ENCODE measurements around the gene MAOB. TPM values are rescaled to one million over a fixed set of nuclear protein-coding genes. Genes with fewer than 3 reads are reported as not detected.

Gene MAOB
- total RNA-seq, 1 experiment from 2014 or later = 0.74 TPM

DNA sequence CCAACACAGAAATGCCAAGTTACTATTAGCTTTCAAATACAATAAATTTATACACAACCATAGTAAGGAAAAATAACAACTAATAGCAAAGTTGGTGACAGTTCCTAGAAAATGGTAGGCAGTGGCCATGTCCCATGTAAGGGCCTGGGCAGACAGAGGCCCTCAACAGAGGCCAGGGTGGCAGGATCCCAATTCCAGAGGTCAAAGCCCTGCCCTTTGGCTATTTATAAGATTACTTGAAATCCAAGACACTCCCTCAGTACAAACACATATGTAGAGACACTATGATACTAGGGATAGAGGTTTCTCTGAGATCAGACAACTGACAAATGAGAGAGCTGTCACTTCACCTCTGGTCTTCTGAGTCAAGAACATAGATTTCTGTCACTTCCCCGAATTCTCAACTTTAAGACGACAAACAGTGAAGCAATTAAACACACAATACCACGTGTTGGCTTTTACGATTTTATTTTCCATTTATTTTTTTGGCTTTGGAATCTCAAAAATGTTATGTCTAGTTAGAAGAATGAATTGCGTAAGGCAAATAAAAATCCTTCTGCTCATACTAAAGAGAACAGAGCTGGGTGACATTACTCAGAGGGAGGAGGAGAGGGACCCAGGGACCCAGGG, 16.3 kb upstream of the MAOB start (continued):
- no peak for TF ChIP-seq FOXK1 (CRISPR knock-in tag; IDR thresholded peaks at IDR 0.05)

GRCh38 chrX:43897290-43897689, 15.0 kb upstream of the MAOB start:
- POLR2A ChIA-PET = no interaction called here
- ATAC-seq = no peak
- no peak for DNase-seq (ENCODE audit: low spot score)
- TF ChIP-seq ESRRA (CRISPR knock-in tag; IDR thresholded peaks at IDR 0.05; ENCODE audit: borderline replicate concordance) (no peak), ZNF281 (CRISPR knock-in tag; IDR thresholded peaks at IDR 0.05) (no peak), ZMAT4 (CRISPR knock-in tag; IDR thresholded peaks at IDR 0.05) (no peak), GRHL2 (CRISPR knock-in tag; IDR thresholded peaks at IDR 0.05; ENCODE audit: insufficient replicate concordance, severe bottlenecking) (no peak), IRF2 (CRISPR knock-in tag; IDR thresholded peaks at IDR 0.05; ENCODE audit: borderline replicate concordance, low read depth) (no peak), NR2C2 (CRISPR knock-in tag; IDR thresholded peaks at IDR 0.05) (no peak), GABPB1 (CRISPR knock-in tag; IDR thresholded peaks at IDR 0.05) (no peak), NFYB (CRISPR knock-in tag; conservative IDR thresholded peaks at IDR 0.05; ENCODE audit: low read depth) (no peak), E2F4 (CRISPR knock-in tag; IDR thresholded peaks at IDR 0.05; ENCODE audit: borderline replicate concordance, low read depth) (no peak), SP1 (CRISPR knock-in tag; conservative IDR thresholded peaks at IDR 0.05) (no peak), NR1H2 (CRISPR knock-in tag; IDR thresholded peaks at IDR 0.05) (no peak), IRF1 (CRISPR knock-in tag; IDR thresholded peaks at IDR 0.05) (no peak), NR3C1 (CRISPR knock-in tag; conservative IDR thresholded peaks at IDR 0.05; ENCODE audit: low read depth) (no peak), OVOL2 (CRISPR knock-in tag; IDR thresholded peaks at IDR 0.05; ENCODE audit: borderline replicate concordance) (no peak), ZNF263 (CRISPR knock-in tag; IDR thresholded peaks at IDR 0.05; ENCODE audit: low read depth) (no peak)
- TF ChIP-seq, protein P1, sequence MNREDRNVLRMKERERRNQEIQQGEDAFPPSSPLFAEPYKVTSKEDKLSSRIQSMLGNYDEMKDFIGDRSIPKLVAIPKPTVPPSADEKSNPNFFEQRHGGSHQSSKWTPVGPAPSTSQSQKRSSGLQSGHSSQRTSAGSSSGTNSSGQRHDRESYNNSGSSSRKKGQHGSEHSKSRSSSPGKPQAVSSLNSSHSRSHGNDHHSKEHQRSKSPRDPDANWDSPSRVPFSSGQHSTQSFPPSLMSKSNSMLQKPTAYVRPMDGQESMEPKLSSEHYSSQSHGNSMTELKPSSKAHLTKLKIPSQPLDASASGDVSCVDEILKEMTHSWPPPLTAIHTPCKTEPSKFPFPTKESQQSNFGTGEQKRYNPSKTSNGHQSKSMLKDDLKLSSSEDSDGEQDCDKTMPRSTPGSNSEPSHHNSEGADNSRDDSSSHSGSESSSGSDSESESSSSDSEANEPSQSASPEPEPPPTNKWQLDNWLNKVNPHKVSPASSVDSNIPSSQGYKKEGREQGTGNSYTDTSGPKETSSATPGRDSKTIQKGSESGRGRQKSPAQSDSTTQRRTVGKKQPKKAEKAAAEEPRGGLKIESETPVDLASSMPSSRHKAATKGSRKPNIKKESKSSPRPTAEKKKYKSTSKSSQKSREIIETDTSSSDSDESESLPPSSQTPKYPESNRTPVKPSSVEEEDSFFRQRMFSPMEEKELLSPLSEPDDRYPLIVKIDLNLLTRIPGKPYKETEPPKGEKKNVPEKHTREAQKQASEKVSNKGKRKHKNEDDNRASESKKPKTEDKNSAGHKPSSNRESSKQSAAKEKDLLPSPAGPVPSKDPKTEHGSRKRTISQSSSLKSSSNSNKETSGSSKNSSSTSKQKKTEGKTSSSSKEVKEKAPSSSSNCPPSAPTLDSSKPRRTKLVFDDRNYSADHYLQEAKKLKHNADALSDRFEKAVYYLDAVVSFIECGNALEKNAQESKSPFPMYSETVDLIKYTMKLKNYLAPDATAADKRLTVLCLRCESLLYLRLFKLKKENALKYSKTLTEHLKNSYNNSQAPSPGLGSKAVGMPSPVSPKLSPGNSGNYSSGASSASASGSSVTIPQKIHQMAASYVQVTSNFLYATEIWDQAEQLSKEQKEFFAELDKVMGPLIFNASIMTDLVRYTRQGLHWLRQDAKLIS (CRISPR knock-in tag; IDR thresholded peaks at IDR 0.05; ENCODE audit: borderline replicate concordance) = no peak
- TF ChIP-seq, protein P2, sequence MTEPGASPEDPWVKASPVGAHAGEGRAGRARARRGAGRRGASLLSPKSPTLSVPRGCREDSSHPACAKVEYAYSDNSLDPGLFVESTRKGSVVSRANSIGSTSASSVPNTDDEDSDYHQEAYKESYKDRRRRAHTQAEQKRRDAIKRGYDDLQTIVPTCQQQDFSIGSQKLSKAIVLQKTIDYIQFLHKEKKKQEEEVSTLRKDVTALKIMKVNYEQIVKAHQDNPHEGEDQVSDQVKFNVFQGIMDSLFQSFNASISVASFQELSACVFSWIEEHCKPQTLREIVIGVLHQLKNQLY (CRISPR knock-in tag; IDR thresholded peaks at IDR 0.05) = no peak
- TF ChIP-seq, protein P3, sequence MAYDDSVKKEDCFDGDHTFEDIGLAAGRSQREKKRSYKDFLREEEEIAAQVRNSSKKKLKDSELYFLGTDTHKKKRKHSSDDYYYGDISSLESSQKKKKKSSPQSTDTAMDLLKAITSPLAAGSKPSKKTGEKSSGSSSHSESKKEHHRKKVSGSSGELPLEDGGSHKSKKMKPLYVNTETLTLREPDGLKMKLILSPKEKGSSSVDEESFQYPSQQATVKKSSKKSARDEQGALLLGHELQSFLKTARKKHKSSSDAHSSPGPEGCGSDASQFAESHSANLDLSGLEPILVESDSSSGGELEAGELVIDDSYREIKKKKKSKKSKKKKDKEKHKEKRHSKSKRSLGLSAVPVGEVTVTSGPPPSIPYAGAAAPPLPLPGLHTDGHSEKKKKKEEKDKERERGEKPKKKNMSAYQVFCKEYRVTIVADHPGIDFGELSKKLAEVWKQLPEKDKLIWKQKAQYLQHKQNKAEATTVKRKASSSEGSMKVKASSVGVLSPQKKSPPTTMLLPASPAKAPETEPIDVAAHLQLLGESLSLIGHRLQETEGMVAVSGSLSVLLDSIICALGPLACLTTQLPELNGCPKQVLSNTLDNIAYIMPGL (CRISPR knock-in tag; IDR thresholded peaks at IDR 0.05) = no peak
- no peaks in the 10 kb centered on the region for H3K27me3 Mint-ChIP-seq (ENCODE audit: low read depth)
- no peak overlapping the region for H3K27ac Mint-ChIP-seq
- H3K9me3 Mint-ChIP-seq = 0 out of 2 replicates have a peak, but pooled peaks cover 4% of the 10 kb centered on the region
- no peak overlapping the region for H3K4me3 Mint-ChIP-seq
- CTCF ChIA-PET = no interaction called here
- H3K4me1 Mint-ChIP-seq = peaks cover 20% of the 10 kb centered on the region
- no peaks in the 10 kb centered on the region for H3K36me3 Mint-ChIP-seq
